Measurements from ENCODE around the gene HTR3E.
"Not testable (repeated sequence)": the region's sequence is repeated elsewhere in the genome, so short reads cannot be mapped to it uniquely, and the experiment has no call there.

HTR3E gene

GRCh38 chr3:184096811-184097383 is at the start of gene HTR3E:
Gene HTR3E, plus strand, starts transcription at chr3:184097064. Its CDS starts 466 bp downstream, at chr3:184097530.
- no peak for FAIRE-seq

- FAIRE-seq: no peak
These were observed 46.5 kb upstream of the HTR3E start for GRCh38 chr3:184050217-184050847.

- FAIRE-seq: no peak
These were observed 44.1 kb upstream of the HTR3E start, which contains the start of gene HTR3C for GRCh38 chr3:184052767-184053166. Gene HTR3C, plus strand, starts transcription at chr3:184053047. Its CDS starts 34 bp downstream, at chr3:184053081.

GRCh38 chr3:184058029-184058428 is 38.8 kb upstream of the HTR3E start:
- no peak for FAIRE-seq

GRCh38 chr3:184059424-184059823 is 37.4 kb upstream of the HTR3E start:
- FAIRE-seq: no peak

- no peak for FAIRE-seq
These were observed 34.2 kb upstream of the HTR3E start for GRCh38 chr3:184062637-184063036.

- FAIRE-seq: no peak
These were observed 30.7 kb upstream of the HTR3E start for GRCh38 chr3:184066211-184066610.

GRCh38 chr3:184067573-184068055 is 29.2 kb upstream of the HTR3E start:
- no peak for FAIRE-seq

GRCh38 chr3:184068344-184068743 is 28.5 kb upstream of the HTR3E start:
- no peak for FAIRE-seq

- not testable (repeated sequence) for FAIRE-seq
These were observed 25.7 kb upstream of the HTR3E start for GRCh38 chr3:184071142-184071541.

GRCh38 chr3:184073621-184074020 is 23.2 kb upstream of the HTR3E start:
- no peak for FAIRE-seq

- no peak for FAIRE-seq
These were observed 21.0 kb upstream of the HTR3E start for GRCh38 chr3:184075901-184076300.

GRCh38 chr3:184077881-184078280 is 19.0 kb upstream of the HTR3E start:
- FAIRE-seq: no peak

GRCh38 chr3:184078851-184079250 is 18.0 kb upstream of the HTR3E start:
- no peak for FAIRE-seq

- FAIRE-seq: no peak
These were observed 15.6 kb upstream of the HTR3E start for GRCh38 chr3:184081116-184081830.

GRCh38 chr3:184082034-184082433 is 14.8 kb upstream of the HTR3E start:
- FAIRE-seq: no peak

- no peak for FAIRE-seq
These were observed 14.4 kb upstream of the HTR3E start for GRCh38 chr3:184082465-184082864.

- FAIRE-seq: no peak
These were observed 11.4 kb upstream of the HTR3E start for GRCh38 chr3:184085389-184085852.

GRCh38 chr3:184092199-184092598 is 4.7 kb upstream of the HTR3E start:
- no peak for FAIRE-seq

- FAIRE-seq: no peak
These were observed 692 bp downstream of the HTR3E start for GRCh38 chr3:184097556-184097955.

GRCh38 chr3:184099806-184100686 is 3.2 kb downstream of the HTR3E start:
- FAIRE-seq: no peak

- no peak for FAIRE-seq
These were observed 13.5 kb downstream of the HTR3E start for GRCh38 chr3:184110316-184110725.

- FAIRE-seq: no peak
These were observed 19.2 kb downstream of the HTR3E start for GRCh38 chr3:184116017-184116416.
